Mucosa of rectum (tissue), 2 donors: Measurements from ENCODE around the gene GSG1L2.

Experiments
- H3K27ac ChIP-seq, 2 donors: one replicate each; pipeline ENCODE4 v1.7.0; 2013; ENCODE audit warnings: inconsistent platforms in 2 of 2, low read depth in 2 of 2, low read length in 2 of 2
- H3K27me3 ChIP-seq, 2 donors: one replicate each; pipeline ENCODE4 v1.7.0; 2013; ENCODE audit warnings: low read length in 2 of 2; ENCODE audit not compliant: control insufficient read depth in 2 of 2, insufficient read depth in 2 of 2
- H3K36me3 ChIP-seq, 2 donors: one replicate each; pipeline ENCODE4 v1.7.0; 2013; ENCODE audit warnings: low read length in 2 of 2; ENCODE audit not compliant: control insufficient read depth in 2 of 2, insufficient read depth in 2 of 2
- H3K4me1 ChIP-seq, 2 donors: one replicate each; pipeline ENCODE4 v1.7.0; 2013; ENCODE audit warnings: low read length in 2 of 2, mild to moderate bottlenecking in 1 of 2; ENCODE audit not compliant: control insufficient read depth in 2 of 2, insufficient read depth in 2 of 2
- H3K4me3 ChIP-seq, 2 donors: one replicate each; pipeline ENCODE4 v1.7.0; 2013; ENCODE audit warnings: low read length in 2 of 2
- H3K9ac ChIP-seq, 2 donors: one replicate each; pipeline ENCODE4 v1.7.0; 2013; ENCODE audit warnings: low read length in 2 of 2, low read depth in 1 of 2, mild to moderate bottlenecking in 1 of 2
- H3K9me3 ChIP-seq, 2 donors: one replicate each; pipeline ENCODE4 v1.7.0; 2013; ENCODE audit warnings: low read length in 2 of 2; ENCODE audit not compliant: control insufficient read depth in 2 of 2
- donor health status: healthy.
- donor health status: Normal muscosa, but diverticular disease.

GSG1L2 gene

DNA sequence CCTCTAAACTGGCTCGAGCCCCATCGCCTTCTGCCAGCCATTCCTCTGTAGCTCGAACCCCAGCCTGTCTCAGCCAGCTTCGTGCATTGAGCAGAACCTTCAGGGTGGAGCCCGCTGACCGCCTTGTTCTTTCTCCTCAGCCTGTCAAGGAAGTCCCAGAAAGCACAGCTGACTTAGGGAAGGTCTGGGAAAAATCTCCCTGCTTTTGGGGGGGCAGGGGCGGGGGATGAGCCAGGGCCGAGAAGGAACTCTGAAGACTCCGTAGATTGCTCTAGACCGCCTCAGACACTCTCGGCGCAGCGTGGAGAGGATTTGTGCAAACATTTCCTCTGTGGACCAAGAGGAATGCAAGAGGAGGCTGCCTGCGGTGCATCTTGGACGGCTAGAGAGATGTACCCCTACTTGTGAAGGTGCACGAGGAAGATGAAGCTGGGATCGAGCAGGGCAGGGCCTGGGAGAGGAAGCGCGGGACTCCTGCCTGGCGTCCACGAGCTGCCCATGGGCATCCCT lies 3.8 kb upstream of the GSG1L2 start, which contains the start of gene GLP2R:
Gene GLP2R (plus strand): TSS at position 284 of the 510 bp plus-strand sequence. CDS start 140 bp downstream, at position 424.
- Histone ChIP-seq H3K27ac (no peak within 1 kb of the TSS), H3K27me3 (no peaks in the 10 kb centered on the region), H3K9me3 (no peaks in the 10 kb centered on the region), H3K4me1 (no peaks in the 10 kb centered on the region), H3K9ac (no peak within 1 kb of the TSS), H3K4me3 (peak within 1 kb of the TSS in 1 of 2 donors; percentile 5), H3K36me3 (no peaks in the 10 kb centered on the region)

DNA sequence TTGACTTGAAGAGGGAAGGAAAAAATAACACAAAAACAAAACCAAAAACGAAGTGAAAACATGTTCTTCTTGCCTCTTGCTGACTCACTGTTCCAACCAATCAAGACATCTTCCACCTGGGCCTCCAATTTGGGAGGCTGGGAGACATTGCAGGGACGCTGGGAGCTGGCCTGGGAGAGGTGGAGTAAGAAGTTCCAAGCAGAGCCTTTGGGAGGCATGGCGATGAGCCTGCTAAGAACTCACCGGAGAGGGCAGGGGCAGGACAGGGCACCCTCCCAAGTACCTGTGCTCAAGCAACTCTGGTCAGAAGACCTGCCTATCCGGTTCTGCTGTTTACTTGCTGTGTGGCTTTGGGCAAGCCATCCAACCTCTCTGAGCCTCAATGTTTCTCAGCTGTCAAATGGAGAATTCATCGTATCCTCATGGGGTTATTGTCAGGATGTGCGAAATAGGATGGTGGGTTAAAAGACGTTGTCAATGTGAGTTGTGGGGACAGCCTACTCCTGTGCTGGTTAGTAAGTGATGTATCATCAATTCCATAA lies 3.0 kb upstream of the GSG1L2 start:
- Histone ChIP-seq H3K27ac (no peak overlapping the region), H3K4me3 (no peak overlapping the region), H3K4me1 (no peaks in the 10 kb centered on the region), H3K36me3 (no peaks in the 10 kb centered on the region), H3K9ac (no peak overlapping the region), H3K9me3 (no peaks in the 10 kb centered on the region), H3K27me3 (no peaks in the 10 kb centered on the region)

GRCh38 chr17:9824094-9824493 lies 2.2 kb upstream of the GSG1L2 start:
- H3K36me3 ChIP-seq: no peaks in the 10 kb centered on the region
- no peak overlapping the region for H3K9ac ChIP-seq
- no peaks in the 10 kb centered on the region for H3K27me3 ChIP-seq
- no peaks in the 10 kb centered on the region for H3K9me3 ChIP-seq
- H3K27ac ChIP-seq: no peak overlapping the region
- no peak overlapping the region for H3K4me3 ChIP-seq
- H3K4me1 ChIP-seq: no peaks in the 10 kb centered on the region

- Histone ChIP-seq H3K9me3 (no peaks in the 10 kb centered on the region), H3K4me3 (no peak overlapping the region), H3K4me1 (no peaks in the 10 kb centered on the region), H3K9ac (no peak overlapping the region), H3K36me3 (no peaks in the 10 kb centered on the region), H3K27ac (no peak overlapping the region), H3K27me3 (no peaks in the 10 kb centered on the region)
These were observed 1.4 kb downstream of the GSG1L2 start for GRCh38 chr17:9820448-9820847.

GRCh38 chr17:9818760-9819159 lies 3.1 kb downstream of the GSG1L2 start:
- Histone ChIP-seq H3K27me3 (no peaks in the 10 kb centered on the region), H3K36me3 (no peaks in the 10 kb centered on the region), H3K4me3 (no peak overlapping the region), H3K9me3 (no peaks in the 10 kb centered on the region), H3K27ac (no peak overlapping the region), H3K4me1 (no peaks in the 10 kb centered on the region), H3K9ac (no peak overlapping the region)

DNA sequence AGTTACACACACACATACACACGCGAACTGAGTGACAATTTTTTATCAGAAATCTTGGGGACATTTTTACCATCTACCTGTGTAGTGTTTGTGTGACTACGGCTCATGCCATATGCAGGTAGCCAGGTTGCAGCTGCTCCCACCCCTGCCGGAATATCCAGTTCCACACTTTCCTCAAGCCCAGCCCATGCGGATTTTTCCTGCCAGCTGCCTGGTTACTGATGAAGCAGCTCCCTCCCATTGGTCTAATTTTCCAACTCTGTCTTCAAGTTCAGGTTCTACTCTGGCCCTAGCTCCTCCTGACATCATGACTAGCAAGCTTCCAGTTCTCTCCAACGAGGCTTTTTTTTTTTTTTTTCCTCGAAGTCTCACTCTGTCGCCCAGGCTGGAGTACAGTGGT lies 4.8 kb downstream of the GSG1L2 start:
- no peak overlapping the region for H3K9ac ChIP-seq
- H3K27ac ChIP-seq: no peak overlapping the region
- H3K27me3 ChIP-seq: no peaks in the 10 kb centered on the region
- H3K4me3 ChIP-seq: no peak overlapping the region
- H3K4me1 ChIP-seq: no peaks in the 10 kb centered on the region
- H3K9me3 ChIP-seq: no peaks in the 10 kb centered on the region
- H3K36me3 ChIP-seq: no peaks in the 10 kb centered on the region

DNA sequence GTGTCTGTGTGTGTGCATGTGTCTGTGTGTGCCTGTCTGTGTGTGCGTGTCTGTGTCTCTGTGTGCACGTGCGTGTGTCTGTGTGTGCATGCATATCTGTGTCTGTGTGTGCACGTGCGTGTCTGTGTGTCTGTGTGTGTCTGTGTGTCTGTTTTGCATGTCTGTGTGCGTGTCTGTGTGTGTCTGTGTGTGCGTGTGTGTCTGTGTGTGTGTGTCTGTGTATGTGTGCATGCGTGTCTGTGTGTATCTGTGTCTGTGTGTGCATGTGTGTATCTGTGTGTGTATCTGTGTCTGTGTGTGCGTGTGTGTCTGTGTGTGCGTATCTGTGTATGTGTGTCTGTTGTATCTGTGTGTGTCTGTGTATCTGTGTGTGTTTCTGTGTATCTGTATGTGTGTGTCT lies 5.4 kb downstream of the GSG1L2 start:
- Histone ChIP-seq H3K36me3 (no peaks in the 10 kb centered on the region), H3K27me3 (no peaks in the 10 kb centered on the region), H3K4me3 (no peak overlapping the region), H3K9me3 (no peaks in the 10 kb centered on the region), H3K4me1 (no peaks in the 10 kb centered on the region), H3K9ac (no peak overlapping the region), H3K27ac (no peak overlapping the region)

GRCh38 chr17:9814337-9814945 lies 7.4 kb downstream of the GSG1L2 start:
- Histone ChIP-seq H3K4me3 (no peak overlapping the region), H3K9ac (no peak overlapping the region), H3K27me3 (no peaks in the 10 kb centered on the region), H3K4me1 (no peaks in the 10 kb centered on the region), H3K36me3 (no peaks in the 10 kb centered on the region), H3K27ac (no peak overlapping the region), H3K9me3 (no peaks in the 10 kb centered on the region)

DNA sequence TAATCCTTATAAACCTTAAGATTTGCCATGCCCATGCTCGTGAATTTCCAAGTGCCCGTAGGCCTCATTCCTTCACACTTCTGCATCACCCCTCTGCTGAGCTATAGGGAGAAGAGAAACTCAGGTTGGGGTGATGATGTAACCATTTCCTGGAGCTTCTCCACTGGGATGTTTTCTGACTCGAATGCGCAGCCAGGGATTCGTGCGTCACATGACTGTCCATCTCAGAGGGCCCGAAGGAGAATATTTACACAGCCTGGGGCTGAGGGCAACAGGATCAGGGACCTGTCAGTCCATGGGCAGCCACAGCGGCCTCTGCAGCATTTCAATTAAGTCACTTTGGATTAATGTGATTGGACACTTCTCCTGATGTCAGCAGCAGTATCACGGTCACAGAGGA lies 8.7 kb downstream of the GSG1L2 start:
- no peak overlapping the region for H3K4me3 ChIP-seq
- no peaks in the 10 kb centered on the region for H3K36me3 ChIP-seq
- H3K9ac ChIP-seq: no peak overlapping the region
- no peaks in the 10 kb centered on the region for H3K4me1 ChIP-seq
- no peaks in the 10 kb centered on the region for H3K27me3 ChIP-seq
- no peak overlapping the region for H3K27ac ChIP-seq
- no peaks in the 10 kb centered on the region for H3K9me3 ChIP-seq

DNA sequence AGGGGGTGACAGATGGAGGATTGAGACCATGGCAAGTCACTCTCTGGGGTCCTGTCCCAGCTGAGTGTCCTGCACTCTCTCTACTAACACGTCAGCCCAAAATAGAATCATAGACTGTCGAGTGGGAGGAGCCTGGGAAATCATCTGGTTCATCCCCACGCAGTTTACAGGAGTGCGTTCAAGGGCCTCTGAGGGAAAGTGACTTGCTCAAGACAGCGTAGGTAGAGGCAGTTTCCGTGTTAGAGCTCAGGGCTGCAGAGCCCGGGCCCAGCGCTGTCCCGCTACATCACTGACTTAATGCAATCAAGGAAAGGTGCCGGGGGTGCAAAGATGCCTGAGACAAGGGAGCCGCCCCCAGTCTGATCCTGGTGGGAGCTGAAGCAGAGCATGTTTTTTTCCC lies 10.3 kb downstream of the GSG1L2 start:
- Histone ChIP-seq H3K4me3 (no peak overlapping the region), H3K27me3 (peaks cover 0 to 3% of the 10 kb centered on the region in 2 donors), H3K9ac (no peak overlapping the region), H3K36me3 (no peaks in the 10 kb centered on the region), H3K27ac (no peak overlapping the region), H3K4me1 (no peaks in the 10 kb centered on the region), H3K9me3 (no peaks in the 10 kb centered on the region)
